K562 (cell line): ENCODE data around the gene QKI. TPM values are rescaled to one million over a fixed set of nuclear protein-coding genes. Genes with fewer than 3 reads are reported as not detected.

Source experiments
- BHLHE40 ChIP-seq: IDR thresholded peaks from 2 replicates; pipeline ENCODE4 v1.6.1; 2011; ENCODE audit warnings: low read length, improper control_type of control experiment
- C11orf30 ChIP-seq: fragments of 450-650 bp; IDR thresholded peaks from 2 replicates; pipeline ENCODE4 v1.6.1; 2016; ENCODE audit warnings: low read depth, mild to moderate bottlenecking
- CBFB ChIP-seq: sonication (generic); formaldehyde crosslinking; IDR thresholded peaks from 2 replicates; pipeline ENCODE4 v1.4.0; 2020; ENCODE audit warnings: mild to moderate bottlenecking, missing genetic modification reagents
- CREB1 ChIP-seq, 2 experiments: sonication (generic) in 1 of 2; formaldehyde crosslinking in 1 of 2; IDR thresholded peaks; 2 replicates each; pipeline versions ENCODE4 v1.6.1 to v1.8.0; 2012 to 2022; ENCODE audit warnings: inconsistent platforms in 1 of 2, mild to moderate bottlenecking in 1 of 2, missing genetic modification reagents in 1 of 2, moderate library complexity in 1 of 2
- DMBX1 ChIP-seq: fragments of 250-450 bp; sonication (Bioruptor Pico); IDR thresholded peaks from 2 replicates; pipeline ENCODE4 v1.8.0; 2022; ENCODE audit warnings: inconsistent platforms, mild to moderate bottlenecking, moderate library complexity, borderline replicate concordance
- EP300 ChIP-seq: IDR thresholded peaks from 2 replicates; pipeline ENCODE4 v1.6.1; 2012; ENCODE audit warnings: low read length, improper control_type of control experiment
- HMG20A ChIP-seq: fragments of 450-650 bp; formaldehyde crosslinking; conservative IDR thresholded peaks from 2 replicates; pipeline ENCODE4 v1.4.0; 2020; ENCODE audit warnings: mild to moderate bottlenecking, mixed read lengths
- MYBL2 ChIP-seq, 2 experiments: fragments of 450-650 bp in 1 of 2; sonication (generic) in 1 of 2; formaldehyde crosslinking in 1 of 2; IDR thresholded peaks; 2 replicates each; pipeline versions ENCODE4 v1.6.1 to v1.8.1; 2017 to 2022; ENCODE audit warnings: borderline replicate concordance in 1 of 2, inconsistent platforms in 1 of 2, low read depth in 1 of 2, mild to moderate bottlenecking in 1 of 2, missing genetic modification reagents in 1 of 2, moderate library complexity in 1 of 2
- NCOR1 ChIP-seq: fragments of 450-650 bp; IDR thresholded peaks from 2 replicates; pipeline ENCODE4 v1.6.1; 2016; ENCODE audit warnings: mild to moderate bottlenecking, moderate library complexity
- SIX5 ChIP-seq, 2 experiments: IDR thresholded peaks; 2 replicates each; pipeline ENCODE4 v1.6.1; 2011; ENCODE audit warnings: low read length in 2 of 2, borderline replicate concordance in 1 of 2, low read depth in 1 of 2, mild to moderate bottlenecking in 1 of 2, moderate library complexity in 1 of 2; ENCODE audit not compliant: insufficient read depth in 1 of 2
- SRSF1 ChIP-seq: fragments of 200-400 bp; formaldehyde crosslinking; IDR thresholded peaks from 2 replicates; pipeline ENCODE4 v1.6.1; 2017; ENCODE audit warnings: mild to moderate bottlenecking, low read depth, low read length, moderate library complexity
- STAG1 ChIP-seq: sonication (generic); formaldehyde crosslinking; IDR thresholded peaks from 2 replicates; pipeline ENCODE4 v1.5.0; 2020; ENCODE audit warnings: missing genetic modification reagents, borderline replicate concordance
- TRIM24 ChIP-seq, 2 experiments: fragments of 450-650 bp; IDR thresholded peaks; 2 replicates each; pipeline ENCODE4 v1.6.1; 2016
- WHSC1 ChIP-seq: IDR thresholded peaks from one replicate; pipeline ENCODE4 v1.6.1; 2012; ENCODE audit warnings: low read length, control low read depth, inconsistent platforms
- XRCC4 ChIP-seq: IDR thresholded peaks from one replicate; pipeline ENCODE4 v1.6.1; 2011; ENCODE audit not compliant: insufficient read depth, insufficient read length; ENCODE audit errors: extremely low read depth
- ZKSCAN1 ChIP-seq: fragments of 150-350 bp; IDR thresholded peaks from 2 replicates; pipeline ENCODE4 v1.6.1; 2016; ENCODE audit warnings: low read depth, low read length
- ZNF41 ChIP-seq: fragments of 250-450 bp; sonication (Bioruptor Pico); conservative IDR thresholded peaks from 2 replicates; pipeline ENCODE4 v1.4.0; 2020; ENCODE audit warnings: mild to moderate bottlenecking
- ZNF561 ChIP-seq: fragments of 450-650 bp; formaldehyde crosslinking; conservative IDR thresholded peaks from 2 replicates; pipeline ENCODE4 v1.4.0; 2020; ENCODE audit warnings: mild to moderate bottlenecking, moderate library complexity
- ZNF695 ChIP-seq: fragments of 450-650 bp; formaldehyde crosslinking; IDR thresholded peaks from 2 replicates; pipeline ENCODE4 v1.4.0; 2020; ENCODE audit warnings: mild to moderate bottlenecking, moderate library complexity
- ZNF699 ChIP-seq: fragments of 250-450 bp; sonication (Bioruptor Pico); IDR thresholded peaks from 2 replicates; pipeline ENCODE4 v1.8.0; 2021; ENCODE audit warnings: mild to moderate bottlenecking, moderate library complexity; ENCODE audit not compliant: insufficient replicate concordance
- polyA plus RNA-seq, 8 experiments: library from polyadenylated mRNA; depleted of rRNA in 4 of 8; stranded (reverse) in 5 of 8; unstranded in 3 of 8; fragments of >200 nt; fragmentation: Nextera tagmentation in 2 of 8; fragmentation: Illumina TruSeq in 1 of 8; extraction: Ambion mirVana in 2 of 8; extraction: Trizol in 1 of 8; gene quantifications; 2 replicates each; pipeline versions ENCODE4 v1.2.1 to v1.2.3, GENCODE V29; 2011 to 2014; ENCODE audit warnings: inconsistent platforms in 1 of 8, missing spikeins in 1 of 8
- total RNA-seq, 7 experiments: library from RNA; depleted of rRNA in 6 of 7; stranded (reverse); fragments of >200 nt in 6 of 7; fragmentation: Illumina TruSeq in 2 of 7; extraction: Trizol in 2 of 7; gene quantifications; 2 replicates each; pipeline versions ENCODE4 v1.2.1 to v1.2.3, GENCODE V29; 2011 to 2021; ENCODE audit warnings: low replicate concordance in 1 of 7
- TF ChIP-seq, protein P1 (sequence below): fragments of 250-450 bp; sonication (Bioruptor Pico); IDR thresholded peaks from 2 replicates; pipeline ENCODE4 v1.9.0; 2021; ENCODE audit warnings: mild to moderate bottlenecking
- TF ChIP-seq, protein P2 (sequence below), 2 experiments: fragments of 250-450 bp in 1 of 2; fragments of 450-650 bp in 1 of 2; sonication (Bioruptor Pico) in 1 of 2; IDR thresholded peaks; 2 replicates each; pipeline versions ENCODE4 v1.6.1 to v1.8.0; 2016 to 2021; ENCODE audit warnings: mild to moderate bottlenecking in 2 of 2, moderate library complexity in 2 of 2, missing compliant biosample characterization in 1 of 2, missing genetic modification characterization in 1 of 2
- TF ChIP-seq, protein P3 (sequence below), 3 experiments: fragments of 200-800 bp in 1 of 3; sonication (Bioruptor generic) in 1 of 3; sonication (generic) in 1 of 3; formaldehyde crosslinking in 1 of 3; IDR thresholded peaks; 2 replicates each; pipeline versions ENCODE4 v1.6.1 to v1.8.0; 2016 to 2022; ENCODE audit warnings: mild to moderate bottlenecking in 2 of 3, missing compliant biosample characterization in 2 of 3, missing genetic modification characterization in 2 of 3, missing genetic modification reagents in 1 of 3
- TF ChIP-seq, protein P4 (sequence below): fragments of 200-800 bp; sonication (Bioruptor generic); IDR thresholded peaks from 2 replicates; pipeline ENCODE4 v1.6.1; 2017; ENCODE audit warnings: missing genetic modification characterization, missing compliant biosample characterization

The QKI gene
- total and polyA plus RNA-seq, 9 of the 15 experiments (the other 6 are each of a cell fraction or from before 2014, with no cell fraction given), result 20.4 to 215 (median 123) TPM

DNA sequence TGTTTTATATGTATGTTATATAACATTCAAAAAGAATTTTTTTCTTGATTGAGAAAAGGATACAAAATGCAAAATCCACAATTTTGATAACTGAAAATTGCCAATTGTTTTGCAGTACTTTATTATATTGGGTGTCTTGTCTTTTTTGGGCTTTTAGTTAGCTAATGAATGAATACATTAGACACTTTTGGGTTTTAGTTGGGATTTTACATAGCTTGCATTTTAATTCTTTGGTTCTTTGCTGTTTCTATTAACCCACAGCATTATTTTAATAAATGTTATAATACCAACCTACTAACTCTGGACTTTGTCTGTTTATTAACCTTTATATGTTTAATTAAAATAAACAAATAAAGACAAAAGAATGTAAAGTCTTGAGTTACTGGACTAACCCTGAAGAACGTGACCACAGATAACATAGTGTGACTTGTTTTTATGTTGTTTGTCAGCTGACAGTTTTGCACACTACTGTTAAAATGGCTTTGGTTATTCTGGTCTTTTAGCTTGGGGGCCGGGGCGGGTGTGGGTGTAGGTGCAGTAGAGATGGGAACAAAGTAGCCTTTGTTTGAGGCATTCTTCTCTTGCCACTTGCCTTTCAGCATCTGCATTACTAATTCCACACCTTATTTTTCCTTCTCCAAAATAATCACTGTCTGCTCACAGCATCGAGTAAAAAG is 159.1 kb downstream of the QKI start (continued):
- TF ChIP-seq, protein P1, sequence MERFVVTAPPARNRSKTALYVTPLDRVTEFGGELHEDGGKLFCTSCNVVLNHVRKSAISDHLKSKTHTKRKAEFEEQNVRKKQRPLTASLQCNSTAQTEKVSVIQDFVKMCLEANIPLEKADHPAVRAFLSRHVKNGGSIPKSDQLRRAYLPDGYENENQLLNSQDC (CRISPR knock-in tag), result no peak
- TF ChIP-seq ZNF695 (CRISPR knock-in tag) (no peak), ZNF41 (CRISPR knock-in tag) (no peak), C11orf30 (peak; percentile 57; the same call in 1 of the 2 replicates), TRIM24 (IDR thresholded peaks at IDR 0.05) (no peak), CBFB (CRISPR knock-in tag) (no peak), CREB1 (IDR thresholded peaks at IDR 0.05) (no peak), CREB1 (CRISPR knock-in tag; IDR thresholded peaks at IDR 0.05) (no peak), DMBX1 (CRISPR knock-in tag) (peak; percentile 53; the same call in 1 of the 2 replicates), BHLHE40 (peak; percentile 54; the same call in 1 of the 2 replicates), SRSF1 (no peak), NCOR1 (0 out of 2 replicates have a peak, but pooled peaks have one; percentile 13), STAG1 (CRISPR knock-in tag) (no peak), HMG20A (CRISPR knock-in tag) (no peak), ZKSCAN1 (no peak), EP300 (no peak), MYBL2 (IDR thresholded peaks at IDR 0.05; ENCODE audit: low read depth) (no peak), MYBL2 (CRISPR knock-in tag; IDR thresholded peaks at IDR 0.05; ENCODE audit: borderline replicate concordance) (no peak), ZNF561 (CRISPR knock-in tag) (no peak), WHSC1 (no peak), SIX5 (IDR thresholded peaks at IDR 0.05; ENCODE audit: borderline replicate concordance in 1 of 2, insufficient read depth in 1 of 2, low read depth in 1 of 2, low read length in 2 of 2) (no peak), XRCC4 (no peak), ZNF699 (CRISPR knock-in tag) (no peak)
- TF ChIP-seq, protein P2, sequence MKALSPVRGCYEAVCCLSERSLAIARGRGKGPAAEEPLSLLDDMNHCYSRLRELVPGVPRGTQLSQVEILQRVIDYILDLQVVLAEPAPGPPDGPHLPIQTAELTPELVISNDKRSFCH (CRISPR knock-in tag; IDR thresholded peaks at IDR 0.05), result no peak
- TF ChIP-seq, protein P2 (tag; IDR thresholded peaks at IDR 0.05), result no peak
- TF ChIP-seq, protein P3, sequence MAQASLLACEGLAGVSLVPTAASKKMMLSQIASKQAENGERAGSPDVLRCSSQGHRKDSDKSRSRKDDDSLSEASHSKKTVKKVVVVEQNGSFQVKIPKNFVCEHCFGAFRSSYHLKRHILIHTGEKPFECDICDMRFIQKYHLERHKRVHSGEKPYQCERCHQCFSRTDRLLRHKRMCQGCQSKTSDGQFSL (CRISPR knock-in tag; IDR thresholded peaks at IDR 0.05), result no peak
- TF ChIP-seq, protein P3 (tag; IDR thresholded peaks at IDR 0.05), result no peak
- TF ChIP-seq, protein P4, sequence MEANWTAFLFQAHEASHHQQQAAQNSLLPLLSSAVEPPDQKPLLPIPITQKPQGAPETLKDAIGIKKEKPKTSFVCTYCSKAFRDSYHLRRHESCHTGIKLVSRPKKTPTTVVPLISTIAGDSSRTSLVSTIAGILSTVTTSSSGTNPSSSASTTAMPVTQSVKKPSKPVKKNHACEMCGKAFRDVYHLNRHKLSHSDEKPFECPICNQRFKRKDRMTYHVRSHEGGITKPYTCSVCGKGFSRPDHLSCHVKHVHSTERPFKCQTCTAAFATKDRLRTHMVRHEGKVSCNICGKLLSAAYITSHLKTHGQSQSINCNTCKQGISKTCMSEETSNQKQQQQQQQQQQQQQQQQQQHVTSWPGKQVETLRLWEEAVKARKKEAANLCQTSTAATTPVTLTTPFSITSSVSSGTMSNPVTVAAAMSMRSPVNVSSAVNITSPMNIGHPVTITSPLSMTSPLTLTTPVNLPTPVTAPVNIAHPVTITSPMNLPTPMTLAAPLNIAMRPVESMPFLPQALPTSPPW, result no peak
